Measurements from ENCODE around the gene RASEF. TPM values are rescaled to one million over a fixed set of nuclear protein-coding genes. Genes with fewer than 3 reads are reported as not detected.

Gene RASEF
- total and polyA plus RNA-seq, 8 donors, result 10.3 to 27.3 (median 19.1) TPM

- DNase-seq (no peak), ATAC-seq (no peak), FAIRE-seq (no peak)
- WGBS, 2 donors, result 86 to 90% methylated on average over 7 of the region's 7 CpGs
- Histone ChIP-seq H3K36me3 (no peaks in the 10 kb centered on the region), H3K27ac (no peak overlapping the region), H3K9me3 (no peaks in the 10 kb centered on the region), H3K4me3 (no peak overlapping the region), H3K4me1 (peaks cover 6 to 22% (median 16%) of the 10 kb centered on the region in 3 donors), H3K27me3 (no peaks in the 10 kb centered on the region)
- intact Hi-C loops (cut with DNase I), result loop anchor here in 1 of 3 donors (10.0 kb wide), 1 partner anchor 59 kb away; no protein-coding TSS in a partner anchor
- TF ChIP-seq, protein P1, sequence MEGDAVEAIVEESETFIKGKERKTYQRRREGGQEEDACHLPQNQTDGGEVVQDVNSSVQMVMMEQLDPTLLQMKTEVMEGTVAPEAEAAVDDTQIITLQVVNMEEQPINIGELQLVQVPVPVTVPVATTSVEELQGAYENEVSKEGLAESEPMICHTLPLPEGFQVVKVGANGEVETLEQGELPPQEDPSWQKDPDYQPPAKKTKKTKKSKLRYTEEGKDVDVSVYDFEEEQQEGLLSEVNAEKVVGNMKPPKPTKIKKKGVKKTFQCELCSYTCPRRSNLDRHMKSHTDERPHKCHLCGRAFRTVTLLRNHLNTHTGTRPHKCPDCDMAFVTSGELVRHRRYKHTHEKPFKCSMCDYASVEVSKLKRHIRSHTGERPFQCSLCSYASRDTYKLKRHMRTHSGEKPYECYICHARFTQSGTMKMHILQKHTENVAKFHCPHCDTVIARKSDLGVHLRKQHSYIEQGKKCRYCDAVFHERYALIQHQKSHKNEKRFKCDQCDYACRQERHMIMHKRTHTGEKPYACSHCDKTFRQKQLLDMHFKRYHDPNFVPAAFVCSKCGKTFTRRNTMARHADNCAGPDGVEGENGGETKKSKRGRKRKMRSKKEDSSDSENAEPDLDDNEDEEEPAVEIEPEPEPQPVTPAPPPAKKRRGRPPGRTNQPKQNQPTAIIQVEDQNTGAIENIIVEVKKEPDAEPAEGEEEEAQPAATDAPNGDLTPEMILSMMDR (IDR thresholded peaks at IDR 0.05), result no peak
Measured at GRCh38 chr9:83043597-83043996, 19.3 kb downstream of the RASEF start.

GRCh38 chr9:83041771-83042170 is 21.2 kb downstream of the RASEF start:
- Histone ChIP-seq H3K27me3 (no peaks in the 10 kb centered on the region), H3K27ac (peak overlapping the region in 1 of 4 donors; percentile 13), H3K9me3 (no peaks in the 10 kb centered on the region), H3K4me3 (no peak overlapping the region), H3K36me3 (no peaks in the 10 kb centered on the region), H3K4me1 (peaks cover 0 to 11% (median 9%) of the 10 kb centered on the region in 3 donors)
- ATAC-seq (peak; percentile 49 to 74 (median 70)), FAIRE-seq (no peak), DNase-seq (no peak)
- 24 to 33% methylated on average over 1 of the region's 1 CpG for WGBS, 2 donors
- intact Hi-C loops (cut with DNase I), result loop anchor here in 1 of 3 donors (10.0 kb wide), 1 partner anchor 57 kb away; no protein-coding TSS in a partner anchor
- TF ChIP-seq, protein P1 (IDR thresholded peaks at IDR 0.05), result no peak

GRCh38 chr9:83039303-83039702 is 23.6 kb downstream of the RASEF start:
- TF ChIP-seq, protein P1 (IDR thresholded peaks at IDR 0.05), result no peak
- ATAC-seq (no peak), DNase-seq (no peak), FAIRE-seq (no peak)
- H3K4me1 ChIP-seq, result peaks cover 0 to 11% (median 9%) of the 10 kb centered on the region in 3 donors
- no peaks in the 10 kb centered on the region for H3K27me3 ChIP-seq
- H3K36me3 ChIP-seq, result no peaks in the 10 kb centered on the region
- WGBS, 2 donors, result 87% methylated on average over 5 of the region's 5 CpGs
- H3K27ac ChIP-seq, result no peak overlapping the region
- intact Hi-C loops (cut with DNase I), result no loop called here
- H3K9me3 ChIP-seq, result no peaks in the 10 kb centered on the region
- H3K4me3 ChIP-seq, result no peak overlapping the region

DNA sequence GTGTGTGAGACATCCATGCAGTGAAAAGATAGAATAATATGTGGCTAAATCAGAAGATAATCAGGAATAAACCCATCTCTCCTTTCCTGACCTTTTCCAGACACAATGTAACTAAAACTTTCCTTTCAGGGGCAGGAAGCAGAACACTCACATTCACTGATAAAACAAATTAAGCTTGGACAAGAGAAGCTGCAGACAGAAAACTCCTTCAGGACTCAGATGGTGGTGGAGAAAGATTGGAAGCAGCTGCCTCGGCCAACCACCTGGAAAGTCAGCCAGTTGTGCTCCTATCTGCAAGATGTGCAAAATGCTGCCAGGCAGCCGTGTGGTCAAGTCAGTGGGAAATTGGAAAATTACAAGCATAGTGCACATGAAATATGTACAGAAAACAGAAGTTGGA is 26.9 kb downstream of the RASEF start:
- Histone ChIP-seq H3K4me1 (peaks cover 9 to 10% (median 10%) of the 10 kb centered on the region in 3 donors), H3K4me3 (no peak overlapping the region), H3K27me3 (no peaks in the 10 kb centered on the region), H3K36me3 (no peaks in the 10 kb centered on the region), H3K9me3 (no peaks in the 10 kb centered on the region), H3K27ac (no peak overlapping the region)
- TF ChIP-seq, protein P1 (IDR thresholded peaks at IDR 0.05), result no peak
- FAIRE-seq (no peak), ATAC-seq (no peak), DNase-seq (no peak)
- 69 to 79% methylated on average over 2 of the region's 2 CpGs for WGBS, 2 donors
- intact Hi-C loops (cut with DNase I), result no loop called here

GRCh38 chr9:83035143-83035542 is 27.8 kb downstream of the RASEF start:
- DNase-seq (no peak), FAIRE-seq (no peak), ATAC-seq (no peak)
- H3K4me1 ChIP-seq, result peaks cover 9 to 10% (median 9%) of the 10 kb centered on the region in 3 donors
- H3K4me3 ChIP-seq, result no peak overlapping the region
- 77 to 84% methylated on average over 2 of the region's 2 CpGs for WGBS, 2 donors
- intact Hi-C loops (cut with DNase I), result no loop called here
- TF ChIP-seq, protein P1 (IDR thresholded peaks at IDR 0.05), result no peak
- no peaks in the 10 kb centered on the region for H3K9me3 ChIP-seq
- no peak overlapping the region for H3K27ac ChIP-seq
- H3K36me3 ChIP-seq, result no peaks in the 10 kb centered on the region
- no peaks in the 10 kb centered on the region for H3K27me3 ChIP-seq
